ENCODE results near the gene ZNF554. TPM values are rescaled to one million over a fixed set of nuclear protein-coding genes. Genes with fewer than 3 reads are reported as not detected.
A peak's percentile ranks its signal among the peaks of the same experiment; 100 is the strongest.

Gene ZNF554
- total RNA-seq, 4 donors from 2014 or later = 2.1 to 15.8 (median 5.0) TPM

GRCh38 chr19:2774953-2775555 lies 44.6 kb upstream of the ZNF554 start:
- no peak for TF ChIP-seq CTCF (IDR thresholded peaks at IDR 0.05)
- TF ChIP-seq POLR2A (IDR thresholded peaks at IDR 0.05) = no peak
- Histone ChIP-seq H3K27ac (peak overlapping the region; percentile 26 to 69), H3K9me3 (no peaks in the 10 kb centered on the region), H3K27me3 (no peaks in the 10 kb centered on the region), H3K4me3 (no peak overlapping the region), H3K36me3 (no peaks in the 10 kb centered on the region), H3K4me1 (peaks cover 0 to 4% of the 10 kb centered on the region in 2 donors)
- DNase-seq = no peak
- intact Hi-C loops (cut with DNase I; ENCODE audit: low total_unique reads) = no loop called here

GRCh38 chr19:2775556-2776430 lies 43.9 kb upstream of the ZNF554 start:
- no peaks in the 10 kb centered on the region for H3K27me3 ChIP-seq
- H3K9me3 ChIP-seq = no peaks in the 10 kb centered on the region
- intact Hi-C loops (cut with DNase I; ENCODE audit: low total_unique reads) = no loop called here
- no peaks in the 10 kb centered on the region for H3K36me3 ChIP-seq
- H3K4me3 ChIP-seq = no peak overlapping the region
- peak overlapping the region; percentile 26 to 69 for H3K27ac ChIP-seq
- peak; percentile 45 to 50 for DNase-seq
- no peaks in the 10 kb centered on the region for H3K4me1 ChIP-seq
- no peak for TF ChIP-seq CTCF (IDR thresholded peaks at IDR 0.05)
- no peak for TF ChIP-seq POLR2A (IDR thresholded peaks at IDR 0.05)

- no peak overlapping the region for H3K27ac ChIP-seq
Observed at GRCh38 chr19:2777952-2778683, 41.5 kb upstream of the ZNF554 start.

DNA sequence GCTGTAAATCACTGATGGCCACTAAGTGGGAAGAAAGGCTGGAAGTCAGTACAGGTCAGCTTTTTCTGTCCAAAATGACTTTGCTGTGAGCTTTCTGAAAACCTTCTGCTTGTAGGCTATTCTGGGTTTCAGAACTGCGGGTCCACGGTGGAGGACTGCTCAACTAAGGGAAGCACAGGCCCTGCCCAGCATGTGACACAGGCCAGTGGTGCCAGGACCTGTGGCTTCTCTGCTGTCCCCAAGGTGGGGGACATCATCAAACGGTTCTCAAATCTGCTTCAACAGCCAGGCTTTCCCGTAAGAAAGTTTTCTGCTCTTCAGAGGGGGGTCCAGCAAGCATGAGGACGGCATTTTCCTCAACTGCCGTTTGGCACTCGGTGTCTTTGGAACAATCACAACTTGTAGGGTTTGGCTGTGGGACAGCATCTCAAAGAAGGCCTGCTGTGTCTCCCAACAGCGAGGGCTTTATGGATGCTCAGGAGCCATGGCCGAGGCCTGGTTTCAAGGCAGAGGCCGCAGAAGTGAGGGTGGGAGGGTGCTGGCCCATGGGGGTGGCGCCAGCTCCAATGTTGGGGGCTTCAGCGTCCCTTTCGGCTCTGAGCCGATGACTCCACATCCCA lies 40.4 kb upstream of the ZNF554 start:
- Histone ChIP-seq H3K27me3 (no peaks in the 10 kb centered on the region), H3K9me3 (no peaks in the 10 kb centered on the region), H3K4me3 (no peak overlapping the region), H3K36me3 (no peaks in the 10 kb centered on the region), H3K27ac (no peak overlapping the region), H3K4me1 (peaks cover 0 to 11% of the 10 kb centered on the region in 2 donors)
- TF ChIP-seq POLR2A (IDR thresholded peaks at IDR 0.05) (no peak), CTCF (IDR thresholded peaks at IDR 0.05) (no peak)
- intact Hi-C loops (cut with DNase I; ENCODE audit: low total_unique reads) = no loop called here
- DNase-seq = no peak

More at GRCh38 chr19:2777952-2778683, 41.5 kb upstream of the ZNF554 start:
- H3K9me3 ChIP-seq = no peaks in the 10 kb centered on the region
- no peaks in the 10 kb centered on the region for H3K27me3 ChIP-seq
- H3K4me1 ChIP-seq = peaks cover 0 to 11% of the 10 kb centered on the region in 2 donors
- TF ChIP-seq CTCF (IDR thresholded peaks at IDR 0.05) (no peak), POLR2A (IDR thresholded peaks at IDR 0.05) (no peak)
- no peaks in the 10 kb centered on the region for H3K36me3 ChIP-seq
- intact Hi-C loops (cut with DNase I; ENCODE audit: low total_unique reads) = no loop called here
- no peak for DNase-seq
- H3K4me3 ChIP-seq = no peak overlapping the region
